ENCODE data around the gene RAB11B.
A peak's percentile ranks its signal among the peaks of the same experiment; 100 is the strongest.
"Not testable (repeated sequence)": the region's sequence is repeated elsewhere in the genome, so short reads cannot be mapped to it uniquely, and the experiment has no call there.

The RAB11B gene

GRCh38 chr19:8396563-8397203, 6.5 kb downstream of the RAB11B start:
- H3K27me3 ChIP-seq (ENCODE audit: control insufficient read depth, insufficient read depth, low read length) = no peaks in the 10 kb centered on the region
- H3K27ac ChIP-seq (ENCODE audit: low read depth, low read length) = no peak overlapping the region
- H3K4me1 ChIP-seq (ENCODE audit: control insufficient read depth, insufficient read depth, low read length) = peaks cover 18% of the 10 kb centered on the region; the same call in 1 of the 2 replicates
- H3K9ac ChIP-seq (ENCODE audit: low read length) = no peak overlapping the region
- H3K9me3 ChIP-seq (ENCODE audit: control insufficient read depth, insufficient read depth, low read depth, low read length) = no peaks in the 10 kb centered on the region
- H3K4me3 ChIP-seq (ENCODE audit: low read depth, low read length) = no peak overlapping the region
- H3K36me3 ChIP-seq (ENCODE audit: control insufficient read depth, insufficient read depth, low read length) = peaks cover 15% of the 10 kb centered on the region

- no peak overlapping the region for H3K9ac ChIP-seq (ENCODE audit: low read length)
- no peak overlapping the region for H3K27ac ChIP-seq (ENCODE audit: low read depth, low read length)
Measured at GRCh38 chr19:8397271-8397670, 7.1 kb downstream of the RAB11B start.

GRCh38 chr19:8397746-8398310, 7.7 kb downstream of the RAB11B start:
- H3K27me3 ChIP-seq (ENCODE audit: control insufficient read depth, insufficient read depth, low read length) = no peaks in the 10 kb centered on the region
- no peak overlapping the region for H3K4me3 ChIP-seq (ENCODE audit: low read depth, low read length)
- H3K36me3 ChIP-seq (ENCODE audit: control insufficient read depth, insufficient read depth, low read length) = peaks cover 27% of the 10 kb centered on the region
- H3K9me3 ChIP-seq (ENCODE audit: control insufficient read depth, insufficient read depth, low read depth, low read length) = no peaks in the 10 kb centered on the region
- H3K9ac ChIP-seq (ENCODE audit: low read length) = peak overlapping the region; percentile 23
- peaks cover 16% of the 10 kb centered on the region; the same call in 1 of the 2 replicates for H3K4me1 ChIP-seq (ENCODE audit: control insufficient read depth, insufficient read depth, low read length)
- H3K27ac ChIP-seq (ENCODE audit: low read depth, low read length) = no peak overlapping the region

More at GRCh38 chr19:8397271-8397670, 7.1 kb downstream of the RAB11B start:
- Histone ChIP-seq H3K4me3 (ENCODE audit: low read depth, low read length) (no peak overlapping the region), H3K36me3 (ENCODE audit: control insufficient read depth, insufficient read depth, low read length) (peaks cover 21% of the 10 kb centered on the region), H3K9me3 (ENCODE audit: control insufficient read depth, insufficient read depth, low read depth, low read length) (no peaks in the 10 kb centered on the region), H3K27me3 (ENCODE audit: control insufficient read depth, insufficient read depth, low read length) (no peaks in the 10 kb centered on the region), H3K4me1 (ENCODE audit: control insufficient read depth, insufficient read depth, low read length) (peaks cover 16% of the 10 kb centered on the region; the same call in 1 of the 2 replicates)

- peak overlapping the region; percentile 23 for H3K9ac ChIP-seq (ENCODE audit: low read length)
- no peak overlapping the region for H3K27ac ChIP-seq (ENCODE audit: low read depth, low read length)
- no peak overlapping the region for H3K4me3 ChIP-seq (ENCODE audit: low read depth, low read length)
Measured at GRCh38 chr19:8398311-8398771, 8.2 kb downstream of the RAB11B start.

GRCh38 chr19:8399681-8400188, 9.6 kb downstream of the RAB11B start:
- Histone ChIP-seq H3K9me3 (ENCODE audit: control insufficient read depth, insufficient read depth, low read depth, low read length) (no peaks in the 10 kb centered on the region), H3K27ac (ENCODE audit: low read depth, low read length) (no peak overlapping the region), H3K9ac (ENCODE audit: low read length) (no peak overlapping the region), H3K4me1 (ENCODE audit: control insufficient read depth, insufficient read depth, low read length) (peaks cover 16% of the 10 kb centered on the region; the same call in 1 of the 2 replicates), H3K36me3 (ENCODE audit: control insufficient read depth, insufficient read depth, low read length) (peaks cover 40% of the 10 kb centered on the region), H3K4me3 (ENCODE audit: low read depth, low read length) (no peak overlapping the region), H3K27me3 (ENCODE audit: control insufficient read depth, insufficient read depth, low read length) (no peaks in the 10 kb centered on the region)

More at GRCh38 chr19:8398311-8398771, 8.2 kb downstream of the RAB11B start:
- H3K4me1 ChIP-seq (ENCODE audit: control insufficient read depth, insufficient read depth, low read length) = peaks cover 16% of the 10 kb centered on the region; the same call in 1 of the 2 replicates
- H3K36me3 ChIP-seq (ENCODE audit: control insufficient read depth, insufficient read depth, low read length) = peaks cover 32% of the 10 kb centered on the region
- no peaks in the 10 kb centered on the region for H3K9me3 ChIP-seq (ENCODE audit: control insufficient read depth, insufficient read depth, low read depth, low read length)
- H3K27me3 ChIP-seq (ENCODE audit: control insufficient read depth, insufficient read depth, low read length) = no peaks in the 10 kb centered on the region

- Histone ChIP-seq H3K27ac (ENCODE audit: low read depth, low read length) (no peak overlapping the region), H3K36me3 (ENCODE audit: control insufficient read depth, insufficient read depth, low read length) (peaks cover 46% of the 10 kb centered on the region), H3K4me1 (ENCODE audit: control insufficient read depth, insufficient read depth, low read length) (peaks cover 13% of the 10 kb centered on the region; the same call in 1 of the 2 replicates), H3K4me3 (ENCODE audit: low read depth, low read length) (no peak overlapping the region), H3K9ac (ENCODE audit: low read length) (no peak overlapping the region), H3K9me3 (ENCODE audit: control insufficient read depth, insufficient read depth, low read depth, low read length) (no peaks in the 10 kb centered on the region), H3K27me3 (ENCODE audit: control insufficient read depth, insufficient read depth, low read length) (no peaks in the 10 kb centered on the region)
Measured at GRCh38 chr19:8401981-8402411, 11.8 kb downstream of the RAB11B start.

- Histone ChIP-seq H3K27me3 (ENCODE audit: control insufficient read depth, insufficient read depth, low read length) (no peaks in the 10 kb centered on the region), H3K4me3 (ENCODE audit: low read depth, low read length) (no peak overlapping the region), H3K9ac (ENCODE audit: low read length) (no peak overlapping the region), H3K4me1 (ENCODE audit: control insufficient read depth, insufficient read depth, low read length) (peaks cover 3% of the 10 kb centered on the region; the same call in 1 of the 2 replicates), H3K36me3 (ENCODE audit: control insufficient read depth, insufficient read depth, low read length) (peaks cover 43% of the 10 kb centered on the region), H3K27ac (ENCODE audit: low read depth, low read length) (no peak overlapping the region), H3K9me3 (ENCODE audit: control insufficient read depth, insufficient read depth, low read depth, low read length) (no peaks in the 10 kb centered on the region)
Measured at GRCh38 chr19:8403098-8403819, 13.1 kb downstream of the RAB11B start.

- H3K4me1 ChIP-seq (ENCODE audit: control insufficient read depth, insufficient read depth, low read length) = no peaks in the 10 kb centered on the region
- H3K27ac ChIP-seq (ENCODE audit: low read depth, low read length) = no peak overlapping the region
- no peak overlapping the region for H3K4me3 ChIP-seq (ENCODE audit: low read depth, low read length)
- peaks cover 41% of the 10 kb centered on the region for H3K36me3 ChIP-seq (ENCODE audit: control insufficient read depth, insufficient read depth, low read length)
- H3K27me3 ChIP-seq (ENCODE audit: control insufficient read depth, insufficient read depth, low read length) = no peaks in the 10 kb centered on the region
- no peak overlapping the region for H3K9ac ChIP-seq (ENCODE audit: low read length)
- no peaks in the 10 kb centered on the region for H3K9me3 ChIP-seq (ENCODE audit: control insufficient read depth, insufficient read depth, low read depth, low read length)
Measured at GRCh38 chr19:8403820-8404109, 13.6 kb downstream of the RAB11B start.

- Histone ChIP-seq H3K27ac (ENCODE audit: low read depth, low read length) (no peak overlapping the region), H3K36me3 (ENCODE audit: control insufficient read depth, insufficient read depth, low read length) (peaks cover 38% of the 10 kb centered on the region), H3K4me1 (ENCODE audit: control insufficient read depth, insufficient read depth, low read length) (no peaks in the 10 kb centered on the region), H3K9ac (ENCODE audit: low read length) (no peak overlapping the region), H3K9me3 (ENCODE audit: control insufficient read depth, insufficient read depth, low read depth, low read length) (no peaks in the 10 kb centered on the region), H3K4me3 (ENCODE audit: low read depth, low read length) (no peak overlapping the region), H3K27me3 (ENCODE audit: control insufficient read depth, insufficient read depth, low read length) (no peaks in the 10 kb centered on the region)
Measured at GRCh38 chr19:8404391-8405151, 14.4 kb downstream of the RAB11B start.

GRCh38 chr19:8410718-8411117, 20.6 kb downstream of the RAB11B start:
- H3K9ac ChIP-seq (ENCODE audit: low read length); H3K4me1 ChIP-seq (ENCODE audit: control insufficient read depth, insufficient read depth, low read length); H3K4me3 ChIP-seq (ENCODE audit: low read depth, low read length); H3K36me3 ChIP-seq (ENCODE audit: control insufficient read depth, insufficient read depth, low read length); H3K27ac ChIP-seq (ENCODE audit: low read depth, low read length); H3K9me3 ChIP-seq (ENCODE audit: control insufficient read depth, insufficient read depth, low read depth, low read length); H3K27me3 ChIP-seq (ENCODE audit: control insufficient read depth, insufficient read depth, low read length): not testable (repeated sequence)

Measured in HUES6 (cell line).